Measurements from ENCODE around the gene CNTRL.

DNA sequence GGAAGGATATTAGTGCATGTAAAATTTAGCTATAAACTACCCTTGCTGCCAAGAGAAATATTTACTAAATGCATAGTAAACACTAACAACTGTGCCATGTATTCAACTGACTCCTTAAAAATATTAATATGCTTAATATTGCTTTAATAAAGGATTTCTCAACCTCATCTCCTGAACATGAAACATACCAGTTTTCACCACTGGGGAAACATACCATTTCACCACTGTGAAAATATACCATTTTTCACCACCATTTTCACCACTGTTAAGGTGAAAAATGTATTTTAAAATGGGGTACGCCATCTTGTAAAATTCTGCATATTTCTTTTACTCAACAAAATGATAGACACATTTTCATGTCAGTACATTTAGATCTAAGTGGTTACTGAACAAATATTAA is 122.4 kb downstream of the CNTRL start:
- TF ChIP-seq, protein P1, sequence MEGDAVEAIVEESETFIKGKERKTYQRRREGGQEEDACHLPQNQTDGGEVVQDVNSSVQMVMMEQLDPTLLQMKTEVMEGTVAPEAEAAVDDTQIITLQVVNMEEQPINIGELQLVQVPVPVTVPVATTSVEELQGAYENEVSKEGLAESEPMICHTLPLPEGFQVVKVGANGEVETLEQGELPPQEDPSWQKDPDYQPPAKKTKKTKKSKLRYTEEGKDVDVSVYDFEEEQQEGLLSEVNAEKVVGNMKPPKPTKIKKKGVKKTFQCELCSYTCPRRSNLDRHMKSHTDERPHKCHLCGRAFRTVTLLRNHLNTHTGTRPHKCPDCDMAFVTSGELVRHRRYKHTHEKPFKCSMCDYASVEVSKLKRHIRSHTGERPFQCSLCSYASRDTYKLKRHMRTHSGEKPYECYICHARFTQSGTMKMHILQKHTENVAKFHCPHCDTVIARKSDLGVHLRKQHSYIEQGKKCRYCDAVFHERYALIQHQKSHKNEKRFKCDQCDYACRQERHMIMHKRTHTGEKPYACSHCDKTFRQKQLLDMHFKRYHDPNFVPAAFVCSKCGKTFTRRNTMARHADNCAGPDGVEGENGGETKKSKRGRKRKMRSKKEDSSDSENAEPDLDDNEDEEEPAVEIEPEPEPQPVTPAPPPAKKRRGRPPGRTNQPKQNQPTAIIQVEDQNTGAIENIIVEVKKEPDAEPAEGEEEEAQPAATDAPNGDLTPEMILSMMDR (IDR thresholded peaks at IDR 0.05), result no peak
- no peak for TF ChIP-seq POLR2A (IDR thresholded peaks at IDR 0.05)
